ENCODE results near the gene CFB. TPM values are rescaled to one million over a fixed set of nuclear protein-coding genes. Genes with fewer than 3 reads are reported as not detected.
A peak's percentile ranks its signal among the peaks of the same experiment; 100 is the strongest.

The CFB gene
- total RNA-seq (1.6 TPM), polyA plus RNA-seq (ENCODE audit: insufficient read depth in 1 of 8, insufficient read length in 8 of 8, low replicate concordance in 1 of 8) (1 to 10 TPM; 1.0 to 4.8 (median 2.0) TPM)
- long read RNA-seq, donor 1 = 0 reads
- long read RNA-seq, donor 2 = 0 reads
- long read RNA-seq, donor 3 = 0 reads
- long read RNA-seq, donor 4 = 0 reads
- long read RNA-seq, donor 5 = 0 reads
- long read RNA-seq, donor 6 = 0 reads
- long read RNA-seq, donor 7, partial matches to known transcripts = 0 of 1 reads
- long read RNA-seq, donor 7, other reads (novel, unspliced or antisense) = 0 of 1 reads
- long read RNA-seq, donor 8, partial matches to known transcripts = 0 of 2 reads
- long read RNA-seq, donor 8, other reads (novel, unspliced or antisense) = 0 of 2 reads
- long read RNA-seq, donor 9 = 0 reads
- long read RNA-seq, donor 10 = 0 reads
- long read RNA-seq, donor 11, partial matches to known transcripts = 0 of 1 reads
- long read RNA-seq, donor 11, other reads (novel, unspliced or antisense) = 0 of 1 reads

GRCh38 chr6:31945507-31946369 is at the start of gene CFB:
Gene CFB, plus strand, starts transcription at chr6:31946095. Its CDS starts 127 bp downstream, at chr6:31946222.
- Histone ChIP-seq H3K36me3 (ENCODE audit: control insufficient read depth, insufficient read depth, low read length) (peaks cover 1% of the 10 kb centered on the region), H3K9me3 (replicated peaks; ENCODE audit: control insufficient read depth, low read depth, low read length) (no peaks in the 10 kb centered on the region), H3K27ac (ENCODE audit: low read length) (peak within 1 kb of the TSS; percentile 67), H3K27me3 (ENCODE audit: control insufficient read depth, insufficient read depth, low read length) (peaks cover 12% of the 10 kb centered on the region), H3K4me3 (ENCODE audit: low read length) (no peak within 1 kb of the TSS), H3K4me1 (ENCODE audit: control insufficient read depth, insufficient read depth, low read length) (peaks cover 14% of the 10 kb centered on the region)
- 42% methylated on average over 11 of the region's 11 CpGs for WGBS (ENCODE audit: insufficient coverage)
- peak; percentile 64 for DNase-seq

- no peak overlapping the region for H3K27ac ChIP-seq (ENCODE audit: low read length)
- no peak for DNase-seq
- peak overlapping the region; percentile 72 for H3K4me3 ChIP-seq (ENCODE audit: low read length)
- H3K9me3 ChIP-seq (replicated peaks; ENCODE audit: control insufficient read depth, low read depth, low read length) = no peaks in the 10 kb centered on the region
- no peaks in the 10 kb centered on the region for H3K27me3 ChIP-seq (ENCODE audit: control insufficient read depth, insufficient read depth, low read length)
- WGBS (ENCODE audit: insufficient coverage) = 7% methylated on average over 2 of the region's 4 CpGs
- H3K4me1 ChIP-seq (ENCODE audit: control insufficient read depth, insufficient read depth, low read length) = peaks cover 25% of the 10 kb centered on the region
- peaks cover 39% of the 10 kb centered on the region for H3K36me3 ChIP-seq (ENCODE audit: control insufficient read depth, insufficient read depth, low read length)
These were observed 49.4 kb upstream of the CFB start for GRCh38 chr6:31896493-31896855.

- no peaks in the 10 kb centered on the region for H3K27me3 ChIP-seq (ENCODE audit: control insufficient read depth, insufficient read depth, low read length)
- no peaks in the 10 kb centered on the region for H3K9me3 ChIP-seq (replicated peaks; ENCODE audit: control insufficient read depth, low read depth, low read length)
- H3K27ac ChIP-seq (ENCODE audit: low read length) = peak overlapping the region; percentile 67
- H3K36me3 ChIP-seq (ENCODE audit: control insufficient read depth, insufficient read depth, low read length) = peaks cover 36% of the 10 kb centered on the region
- H3K4me3 ChIP-seq (ENCODE audit: low read length) = peak overlapping the region; percentile 72
- peaks cover 25% of the 10 kb centered on the region for H3K4me1 ChIP-seq (ENCODE audit: control insufficient read depth, insufficient read depth, low read length)
- no peak for DNase-seq
- WGBS (ENCODE audit: insufficient coverage) = 2% methylated on average over 17 of the region's 62 CpGs
These were observed 48.9 kb upstream of the CFB start for GRCh38 chr6:31896856-31897611.

- peak; percentile 94 for DNase-seq
- H3K4me3 ChIP-seq (ENCODE audit: low read length) = peak within 1 kb of the TSS; percentile 72
- no peaks in the 10 kb centered on the region for H3K9me3 ChIP-seq (replicated peaks; ENCODE audit: control insufficient read depth, low read depth, low read length)
- WGBS (ENCODE audit: insufficient coverage) = 0% methylated on average over 44 of the region's 49 CpGs
- peaks cover 29% of the 10 kb centered on the region for H3K36me3 ChIP-seq (ENCODE audit: control insufficient read depth, insufficient read depth, low read length)
- peak within 1 kb of the TSS; percentile 92 for H3K27ac ChIP-seq (ENCODE audit: low read length)
- peaks cover 29% of the 10 kb centered on the region for H3K4me1 ChIP-seq (ENCODE audit: control insufficient read depth, insufficient read depth, low read length)
- no peaks in the 10 kb centered on the region for H3K27me3 ChIP-seq (ENCODE audit: control insufficient read depth, insufficient read depth, low read length)
These were observed 48.1 kb upstream of the CFB start, which contains the start of gene EHMT2 for GRCh38 chr6:31897612-31898382. Gene EHMT2, minus strand, starts transcription at chr6:31897698. Its CDS starts 21 bp downstream, at chr6:31897677.

GRCh38 chr6:31898383-31899011 is 47.4 kb upstream of the CFB start:
- 0% methylated on average over 1 of the region's 8 CpGs for whole genome bisulfite sequencing (ENCODE audit: insufficient coverage)
- Histone ChIP-seq H3K4me1 (ENCODE audit: control insufficient read depth, insufficient read depth, low read length) (peaks cover 32% of the 10 kb centered on the region), H3K27me3 (ENCODE audit: control insufficient read depth, insufficient read depth, low read length) (no peaks in the 10 kb centered on the region), H3K4me3 (ENCODE audit: low read length) (peak overlapping the region; percentile 72), H3K36me3 (ENCODE audit: control insufficient read depth, insufficient read depth, low read length) (peaks cover 22% of the 10 kb centered on the region), H3K27ac (ENCODE audit: low read length) (peak overlapping the region; percentile 92), H3K9me3 (replicated peaks; ENCODE audit: control insufficient read depth, low read depth, low read length) (no peaks in the 10 kb centered on the region)
- peak; percentile 68 for DNase-seq

- Histone ChIP-seq H3K4me3 (ENCODE audit: low read length) (no peak overlapping the region), H3K27ac (ENCODE audit: low read length) (no peak overlapping the region), H3K36me3 (ENCODE audit: control insufficient read depth, insufficient read depth, low read length) (peaks cover 18% of the 10 kb centered on the region), H3K27me3 (ENCODE audit: control insufficient read depth, insufficient read depth, low read length) (no peaks in the 10 kb centered on the region), H3K4me1 (ENCODE audit: control insufficient read depth, insufficient read depth, low read length) (peaks cover 32% of the 10 kb centered on the region), H3K9me3 (replicated peaks; ENCODE audit: control insufficient read depth, low read depth, low read length) (no peaks in the 10 kb centered on the region)
- DNase-seq = no peak
- 48% methylated on average over 5 of the region's 5 CpGs for WGBS (ENCODE audit: insufficient coverage)
These were observed 46.7 kb upstream of the CFB start for GRCh38 chr6:31899215-31899614.

GRCh38 chr6:31899882-31900722 is 45.8 kb upstream of the CFB start:
- Histone ChIP-seq H3K27me3 (ENCODE audit: control insufficient read depth, insufficient read depth, low read length) (no peaks in the 10 kb centered on the region), H3K36me3 (ENCODE audit: control insufficient read depth, insufficient read depth, low read length) (peaks cover 10% of the 10 kb centered on the region), H3K4me1 (ENCODE audit: control insufficient read depth, insufficient read depth, low read length) (peaks cover 32% of the 10 kb centered on the region), H3K27ac (ENCODE audit: low read length) (no peak overlapping the region), H3K4me3 (ENCODE audit: low read length) (no peak overlapping the region), H3K9me3 (replicated peaks; ENCODE audit: control insufficient read depth, low read depth, low read length) (no peaks in the 10 kb centered on the region)
- DNase-seq = no peak
- WGBS (ENCODE audit: insufficient coverage) = 77% methylated on average over 36 of the region's 49 CpGs

- DNase-seq = peak; percentile 29
- peak overlapping the region; percentile 74 for H3K4me3 ChIP-seq (ENCODE audit: low read length)
- peak overlapping the region; percentile 92 for H3K27ac ChIP-seq (ENCODE audit: low read length)
- WGBS (ENCODE audit: insufficient coverage) = 20% methylated on average over 25 of the region's 29 CpGs
- H3K36me3 ChIP-seq (ENCODE audit: control insufficient read depth, insufficient read depth, low read length) = peaks cover 8% of the 10 kb centered on the region
- no peaks in the 10 kb centered on the region for H3K27me3 ChIP-seq (ENCODE audit: control insufficient read depth, insufficient read depth, low read length)
- H3K9me3 ChIP-seq (replicated peaks; ENCODE audit: control insufficient read depth, low read depth, low read length) = no peaks in the 10 kb centered on the region
- peaks cover 32% of the 10 kb centered on the region for H3K4me1 ChIP-seq (ENCODE audit: control insufficient read depth, insufficient read depth, low read length)
These were observed 44.9 kb upstream of the CFB start for GRCh38 chr6:31900917-31901414.

Measured in muscle of leg (tissue), 16 donors.